HepG2 (cell line): ENCODE measurements around the gene ZNF597. TPM values are rescaled to one million over a fixed set of nuclear protein-coding genes. Genes with fewer than 3 reads are reported as not detected.

Source experiments
- ATAC-seq: fragments of 200-7000 bp; cut with Tn5 transposase; 3 replicates; pipeline ENCODE4 v1.9.1; 2020; ENCODE audit warnings: mild to moderate bottlenecking, moderate library complexity
- BruUV-seq: library from RNA; stranded (reverse); fragments of 400-500 nt; replicated peaks from 2 replicates; lab custom pipeline; 2021; lab: Mats Ljungman, UMichigan
- CTCF ChIA-PET: fragments of 300-600 bp; formaldehyde crosslinking; extraction: SDS; loops from one replicate; lab custom pipeline; 2021; ENCODE audit warnings: low total read pairs, inconsistent platforms, low intra/inter-chr PET ratio; lab: Yijun Ruan, JAX
- POLR2A ChIA-PET: fragments of 350-600 bp; sonication (Branson Sonifier 250); formaldehyde crosslinking; loops from one replicate; lab custom pipeline; 2020; ENCODE audit warnings: antibody characterized with exemption, inconsistent platforms; lab: Yijun Ruan, JAX
- DNase-seq: peaks from one replicate; pipeline ENCODE4 v3.0.0-alpha.2; 2015; ENCODE audit warnings: low spot score
- FAIRE-seq: peaks from 3 replicates; lab custom pipeline; 2011; peaks lifted over from hg19 to GRCh38; lab: Jason Lieb, UNC
- H2AFZ ChIP-seq: one replicate; pipeline ENCODE4 v1.6.1; 2011; ENCODE audit warnings: low read length, inconsistent platforms
- H3K27ac ChIP-seq: fragments of 300-600 bp; 3 replicates; pipeline ENCODE4 v1.8.0; 2011; ENCODE audit warnings: mixed run types, mild to moderate bottlenecking, mixed read lengths, low read length, inconsistent platforms; ENCODE audit not compliant: insufficient read depth; ENCODE audit errors: extremely low read length
- H3K27me3 ChIP-seq, 2 experiments: fragments of 200-600 bp in 1 of 2; 2 replicates in 1 of 2; 3 replicates in 1 of 2; pipeline versions ENCODE4 v1.6.0 to v1.8.0; 2011; ENCODE audit warnings: low read length in 2 of 2, mild to moderate bottlenecking in 2 of 2, moderate library complexity in 2 of 2, inconsistent platforms in 1 of 2; ENCODE audit not compliant: insufficient read depth in 2 of 2, control insufficient read depth in 1 of 2
- H3K36me3 ChIP-seq, 2 experiments: fragments of 200-600 bp in 1 of 2; replicated peaks in 1 of 2; 2 replicates in 1 of 2; 3 replicates in 1 of 2; pipeline versions ENCODE4 v1.5.1 to v1.8.0; 2011; ENCODE audit warnings: low read length in 2 of 2, inconsistent platforms in 1 of 2; ENCODE audit not compliant: insufficient read depth in 2 of 2, control insufficient read depth in 1 of 2
- H3K4me1 ChIP-seq: 2 replicates; pipeline ENCODE4 v1.5.1; 2012; ENCODE audit warnings: low read length, inconsistent platforms; ENCODE audit not compliant: insufficient read depth
- H3K4me2 ChIP-seq: 2 replicates; pipeline ENCODE4 v1.6.0; 2011; ENCODE audit warnings: low read depth, low read length, inconsistent platforms
- H3K4me3 ChIP-seq, 3 experiments: fragments of 200-600 bp in 1 of 3; sonication (generic), shearing (Covaris generic) in 1 of 3; replicated peaks in 1 of 3; 2 replicates each; pipeline ENCODE4 v1.5.1; 2011 to 2016; ENCODE audit warnings: low read length in 3 of 3, inconsistent platforms in 2 of 3, low read depth in 2 of 3, mild to moderate bottlenecking in 2 of 3, control low read depth in 1 of 3, mixed read lengths in 1 of 3; ENCODE audit not compliant: insufficient read depth in 1 of 3
- H3K79me2 ChIP-seq: one replicate; pipeline ENCODE4 v1.6.1; 2011; ENCODE audit warnings: low read length, inconsistent platforms; ENCODE audit not compliant: insufficient read depth
- H3K9ac ChIP-seq: 2 replicates; pipeline ENCODE4 v1.6.0; 2011; ENCODE audit warnings: mild to moderate bottlenecking, low read depth, low read length, inconsistent platforms; ENCODE audit not compliant: insufficient read depth
- H3K9me3 ChIP-seq: 2 replicates; pipeline ENCODE4 v1.5.1; 2012; ENCODE audit warnings: mild to moderate bottlenecking, low read length
- H4K20me1 ChIP-seq: 2 replicates; pipeline ENCODE4 v1.6.0; 2011; ENCODE audit warnings: inconsistent platforms, mild to moderate bottlenecking, low read length, moderate library complexity; ENCODE audit not compliant: insufficient read depth
- AGO2 ChIP-seq: fragments of 200-400 bp; formaldehyde crosslinking; optimal IDR thresholded peaks from 2 replicates; pipeline ENCODE3; 2017; ENCODE audit warnings: mild to moderate bottlenecking, low read depth, low read length, moderate library complexity
- AHDC1 ChIP-seq: sonication (generic); formaldehyde crosslinking; IDR thresholded peaks from 2 replicates; pipeline ENCODE4 v1.5.1; 2020; ENCODE audit warnings: mild to moderate bottlenecking, missing genetic modification reagents, borderline replicate concordance
- HOXA7 ChIP-seq: sonication (generic); formaldehyde crosslinking; IDR thresholded peaks from 2 replicates; pipeline ENCODE4 v1.8.1; 2022; ENCODE audit warnings: mild to moderate bottlenecking, missing genetic modification reagents, moderate library complexity
- KDM5A ChIP-seq: fragments of 200-600 bp; sonication (generic); IDR thresholded peaks from 2 replicates; pipeline ENCODE4 v1.7.0; 2018; ENCODE audit warnings: antibody characterized with exemption, mild to moderate bottlenecking, low read length, borderline replicate concordance
- WGBS: methylation state at CpG from one replicate; pipeline ENCODE4 v1.1.6; 2017; ENCODE audit warnings: low lambda C conversion rate; 5-methylcytosine and 5-hydroxymethylcytosine counted together
- in situ Hi-C: cut with HindIII; loops from 2 replicates; pipeline ENCODE4 v1.10.0; 2017; ENCODE audit warnings: low pct_unique_long_range_greater_than_20kb; ENCODE audit not compliant: extremely low pct_ligation_motif_present
- intact Hi-C: fragments of 100-400 bp; cut with micrococcal nuclease; formaldehyde crosslinking; loops from one replicate; pipeline ENCODE4 v1.10.0; 2022; ENCODE audit not compliant: unreplicated experiment
- polyA plus RNA-seq, 8 experiments: library from polyadenylated mRNA; depleted of rRNA in 3 of 8; stranded (reverse) in 7 of 8; unstranded in 1 of 8; fragments of >200 nt; fragmentation: Illumina TruSeq in 4 of 8; extraction: Trizol in 4 of 8; gene quantifications; 2 replicates each; pipeline versions ENCODE4 v1.2.1 to v1.2.3, GENCODE V29; 2011 to 2016; ENCODE audit warnings: low read depth in 4 of 8, missing spikeins in 1 of 8, mixed read lengths in 1 of 8; ENCODE audit not compliant: insufficient read depth in 1 of 8
- total RNA-seq, 5 experiments: library from RNA; depleted of rRNA; stranded (reverse); fragments of >200 nt; fragmentation: Illumina TruSeq; extraction: Trizol; gene quantifications; 2 replicates each; pipeline ENCODE4 v1.2.3, GENCODE V29; 2016; ENCODE audit warnings: low read depth in 1 of 5

The ZNF597 gene
- total and polyA plus RNA-seq, 2 of the 13 experiments (the other 11 are each of a cell fraction or from before 2014, with no cell fraction given) = 1.3 to 2.4 TPM

- TF ChIP-seq AHDC1 (CRISPR knock-in tag) (no peak), KDM5A (no peak)
Measured at GRCh38 chr16:3487521-3488410, 44.5 kb upstream of the ZNF597 start (continued).

GRCh38 chr16:3486506-3487215 is 43.4 kb upstream of the ZNF597 start:
- no peaks in the 10 kb centered on the region for H3K27me3 ChIP-seq
- TF ChIP-seq HOXA7 (CRISPR knock-in tag) = no peak
- TF ChIP-seq AGO2 = peak; percentile 44
- TSS peak; percentile 6 for BruUV-seq
- H3K36me3 ChIP-seq = peaks cover 24 to 47% of the 10 kb centered on the region in 2 experiments
- ATAC-seq (no peak), DNase-seq (no peak), FAIRE-seq (no peak)
- H3K9ac ChIP-seq = no peak overlapping the region
- intact Hi-C loops (no loop called here), in situ Hi-C loops (no loop called here)
- no peak overlapping the region for H2AFZ ChIP-seq
- peaks cover 1% of the 10 kb centered on the region; the same call in 1 of the 2 replicates for H4K20me1 ChIP-seq
- H3K27ac ChIP-seq = no peak overlapping the region
- peaks cover 13% of the 10 kb centered on the region for H3K4me1 ChIP-seq
- H3K9me3 ChIP-seq = no peaks in the 10 kb centered on the region
- no peaks in the 10 kb centered on the region for H3K79me2 ChIP-seq
- WGBS = 93% methylated on average over 15 of the region's 24 CpGs
- CTCF ChIA-PET = no interaction called here
- H3K4me2 ChIP-seq = no peak overlapping the region
- POLR2A ChIA-PET = interaction anchor here (1.4 kb wide), 2 partner anchors 43 to 85 kb away, joined by 3 to 6 read pairs; partner anchors contain the start of genes NAA60, ZNF174 and ZSCAN32
- no peak overlapping the region for H3K4me3 ChIP-seq
